ENCODE measurements around the gene PMM2.
A peak's percentile ranks its signal among the peaks of the same experiment; 100 is the strongest.

PMM2 gene

DNA sequence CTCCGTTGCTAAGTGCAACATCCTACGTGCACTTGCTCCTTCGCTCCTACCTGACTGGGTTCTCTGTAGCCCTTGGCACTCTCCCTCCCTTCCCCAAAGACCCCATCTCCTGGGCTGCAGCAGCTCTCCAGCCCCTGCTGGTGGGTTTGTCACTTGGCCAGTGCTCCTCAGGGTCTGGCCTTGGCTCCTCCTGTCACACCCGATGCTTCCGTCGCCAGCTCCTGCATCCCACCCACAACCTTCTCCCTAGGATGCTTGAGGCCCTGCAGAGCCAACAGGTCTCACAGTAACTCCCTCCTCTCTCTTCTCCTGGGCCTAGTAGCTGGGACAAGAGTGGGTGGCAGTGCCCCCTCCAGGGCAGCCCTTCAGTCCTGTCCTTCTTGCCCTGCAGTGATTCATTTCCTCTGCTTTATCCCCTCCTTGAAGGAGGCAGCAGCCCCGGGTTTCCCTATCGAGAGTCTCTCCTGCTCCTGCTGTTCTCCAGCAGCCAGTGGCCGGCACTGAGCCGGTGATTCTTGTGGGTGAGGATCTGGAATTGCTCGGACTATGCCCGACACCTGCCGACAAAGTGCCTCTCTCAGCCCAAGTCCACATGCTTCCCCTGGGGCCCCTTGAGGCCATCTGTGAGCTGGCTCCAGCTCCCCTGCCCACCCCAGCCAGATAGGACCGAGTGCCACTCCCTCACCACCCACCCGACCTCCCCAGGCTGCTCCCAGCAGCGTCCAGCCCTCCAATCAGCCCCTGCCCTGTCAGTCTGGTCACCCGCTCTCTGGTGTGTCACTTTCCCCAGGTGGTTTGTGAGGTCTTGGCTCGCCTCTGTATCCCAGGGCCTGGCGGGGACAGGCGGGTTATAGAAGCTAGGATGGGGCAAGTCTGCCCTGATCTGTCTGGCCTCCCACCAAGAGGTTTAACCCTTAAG lies 88.3 kb downstream of the PMM2 start:
- no peak overlapping the region for H2AFZ ChIP-seq (ENCODE audit: low read depth, low read length)
- no peaks in the 10 kb centered on the region for H3K27me3 ChIP-seq (ENCODE audit: insufficient read depth, low read length, poor library complexity)
- DNase-seq: no peak
- H4K20me1 ChIP-seq (ENCODE audit: insufficient read depth, low read length): peaks cover 30% of the 10 kb centered on the region
- no peak overlapping the region for H3K4me2 ChIP-seq (ENCODE audit: insufficient read depth, low read length)
- no peaks in the 10 kb centered on the region for H3K4me1 ChIP-seq (ENCODE audit: insufficient read depth, low read length)
- no peak overlapping the region for H3K27ac ChIP-seq (ENCODE audit: low read length)
- TF ChIP-seq EZH2 (IDR thresholded peaks at IDR 0.05; ENCODE audit: borderline replicate concordance, low read depth, low read length, severe bottlenecking): no peak
- TF ChIP-seq, protein P1, sequence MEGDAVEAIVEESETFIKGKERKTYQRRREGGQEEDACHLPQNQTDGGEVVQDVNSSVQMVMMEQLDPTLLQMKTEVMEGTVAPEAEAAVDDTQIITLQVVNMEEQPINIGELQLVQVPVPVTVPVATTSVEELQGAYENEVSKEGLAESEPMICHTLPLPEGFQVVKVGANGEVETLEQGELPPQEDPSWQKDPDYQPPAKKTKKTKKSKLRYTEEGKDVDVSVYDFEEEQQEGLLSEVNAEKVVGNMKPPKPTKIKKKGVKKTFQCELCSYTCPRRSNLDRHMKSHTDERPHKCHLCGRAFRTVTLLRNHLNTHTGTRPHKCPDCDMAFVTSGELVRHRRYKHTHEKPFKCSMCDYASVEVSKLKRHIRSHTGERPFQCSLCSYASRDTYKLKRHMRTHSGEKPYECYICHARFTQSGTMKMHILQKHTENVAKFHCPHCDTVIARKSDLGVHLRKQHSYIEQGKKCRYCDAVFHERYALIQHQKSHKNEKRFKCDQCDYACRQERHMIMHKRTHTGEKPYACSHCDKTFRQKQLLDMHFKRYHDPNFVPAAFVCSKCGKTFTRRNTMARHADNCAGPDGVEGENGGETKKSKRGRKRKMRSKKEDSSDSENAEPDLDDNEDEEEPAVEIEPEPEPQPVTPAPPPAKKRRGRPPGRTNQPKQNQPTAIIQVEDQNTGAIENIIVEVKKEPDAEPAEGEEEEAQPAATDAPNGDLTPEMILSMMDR (IDR thresholded peaks at IDR 0.05; ENCODE audit: borderline replicate concordance, extremely low read depth, low read length, poor library complexity, severe bottlenecking): peak; percentile 24
- H3K9me3 ChIP-seq (ENCODE audit: insufficient read depth, low read length, severe bottlenecking): no peaks in the 10 kb centered on the region
- H3K79me2 ChIP-seq (ENCODE audit: insufficient read depth, low read length): no peaks in the 10 kb centered on the region
- peaks cover 26% of the 10 kb centered on the region for H3K36me3 ChIP-seq (ENCODE audit: insufficient read depth, low read length)
- peak; percentile 30 for ATAC-seq (ENCODE audit: insufficient read depth, low read depth)
- no peak overlapping the region for H3K4me3 ChIP-seq (ENCODE audit: low read depth in 1 of 2, low read length in 2 of 2)
- H3K9ac ChIP-seq (ENCODE audit: low read depth, low read length): no peak overlapping the region

DNA sequence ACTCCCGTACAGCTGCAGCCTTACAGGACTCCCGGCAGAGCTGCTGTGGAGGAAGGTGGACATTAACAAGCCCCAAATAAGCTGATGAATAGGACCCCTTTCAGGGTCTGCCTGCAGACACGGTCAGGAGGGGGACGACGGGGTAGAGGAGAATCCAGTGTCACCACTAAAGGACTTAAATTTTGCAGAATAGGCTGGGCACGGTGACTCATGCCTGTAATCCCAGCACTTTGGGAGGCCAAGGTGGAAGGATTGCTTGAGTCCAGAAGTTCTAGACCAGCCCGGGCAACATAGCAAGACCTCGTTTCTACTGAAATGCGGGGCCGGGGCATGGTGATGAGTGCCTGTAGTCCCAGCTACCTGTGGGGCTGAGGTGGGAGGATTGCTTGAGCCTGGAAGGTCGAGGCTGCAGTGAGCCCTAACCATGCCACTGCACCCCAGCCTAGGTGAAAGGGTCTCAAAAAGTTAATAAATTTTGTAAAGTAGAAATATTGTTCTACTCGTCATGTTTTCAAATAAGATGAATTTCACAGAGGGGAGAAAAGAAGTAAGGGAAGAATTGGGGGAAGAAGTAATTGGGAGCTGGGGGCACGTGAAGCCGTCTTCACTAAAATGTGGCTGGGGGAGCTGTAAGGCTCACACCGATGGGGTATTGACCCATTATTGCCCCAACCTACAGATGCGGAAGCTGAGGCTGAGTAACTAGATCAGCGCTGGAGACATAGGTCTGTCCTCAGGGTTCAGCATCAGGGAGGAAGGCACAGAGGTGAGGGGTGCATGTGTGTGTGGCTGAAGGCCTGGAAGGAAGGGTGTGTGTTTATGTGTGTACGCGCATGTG lies 89.2 kb downstream of the PMM2 start:
- Histone ChIP-seq H3K27me3 (ENCODE audit: insufficient read depth, low read length, poor library complexity) (no peaks in the 10 kb centered on the region), H2AFZ (ENCODE audit: low read depth, low read length) (no peak overlapping the region), H3K9ac (ENCODE audit: low read depth, low read length) (no peak overlapping the region), H3K9me3 (ENCODE audit: insufficient read depth, low read length, severe bottlenecking) (no peaks in the 10 kb centered on the region), H3K4me1 (ENCODE audit: insufficient read depth, low read length) (no peaks in the 10 kb centered on the region), H3K4me3 (ENCODE audit: low read depth in 1 of 2, low read length in 2 of 2) (no peak overlapping the region), H4K20me1 (ENCODE audit: insufficient read depth, low read length) (peaks cover 34% of the 10 kb centered on the region), H3K79me2 (ENCODE audit: insufficient read depth, low read length) (no peaks in the 10 kb centered on the region), H3K4me2 (ENCODE audit: insufficient read depth, low read length) (no peak overlapping the region), H3K36me3 (ENCODE audit: insufficient read depth, low read length) (peaks cover 34% of the 10 kb centered on the region), H3K27ac (ENCODE audit: low read length) (no peak overlapping the region)
- TF ChIP-seq, protein P1 (IDR thresholded peaks at IDR 0.05; ENCODE audit: borderline replicate concordance, extremely low read depth, low read length, poor library complexity, severe bottlenecking): no peak
- no peak for TF ChIP-seq EZH2 (IDR thresholded peaks at IDR 0.05; ENCODE audit: borderline replicate concordance, low read depth, low read length, severe bottlenecking)
- no peak for DNase-seq
- ATAC-seq (ENCODE audit: insufficient read depth, low read depth): no peak

DNA sequence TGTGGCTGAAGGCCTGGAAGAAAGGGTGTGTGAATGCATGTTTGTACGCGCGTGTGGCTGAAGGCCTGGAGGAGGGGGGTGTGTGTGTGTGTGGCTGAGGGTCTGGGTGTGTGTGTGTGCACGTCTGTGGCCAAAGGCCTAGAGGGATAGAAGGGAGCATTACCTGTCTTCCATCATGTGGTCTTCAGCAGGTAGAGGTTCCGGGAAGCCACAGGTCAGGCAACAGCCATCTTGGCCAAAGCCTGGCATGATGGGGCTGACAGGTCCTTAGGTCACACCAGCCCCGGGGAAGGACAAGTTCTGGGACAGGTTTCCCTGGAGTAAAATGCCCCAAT lies 89.8 kb downstream of the PMM2 start:
- H3K4me3 ChIP-seq (ENCODE audit: low read depth in 1 of 2, low read length in 2 of 2): no peak overlapping the region
- H3K36me3 ChIP-seq (ENCODE audit: insufficient read depth, low read length): peaks cover 40% of the 10 kb centered on the region
- no peak overlapping the region for H3K27ac ChIP-seq (ENCODE audit: low read length)
- TF ChIP-seq EZH2 (IDR thresholded peaks at IDR 0.05; ENCODE audit: borderline replicate concordance, low read depth, low read length, severe bottlenecking): no peak
- TF ChIP-seq, protein P1 (IDR thresholded peaks at IDR 0.05; ENCODE audit: borderline replicate concordance, extremely low read depth, low read length, poor library complexity, severe bottlenecking): no peak
- H2AFZ ChIP-seq (ENCODE audit: low read depth, low read length): no peak overlapping the region
- H4K20me1 ChIP-seq (ENCODE audit: insufficient read depth, low read length): peaks cover 39% of the 10 kb centered on the region
- DNase-seq: no peak
- no peak overlapping the region for H3K4me2 ChIP-seq (ENCODE audit: insufficient read depth, low read length)
- peaks cover 3% of the 10 kb centered on the region; the same call in 1 of the 2 replicates for H3K79me2 ChIP-seq (ENCODE audit: insufficient read depth, low read length)
- no peak for ATAC-seq (ENCODE audit: insufficient read depth, low read depth)
- no peak overlapping the region for H3K9ac ChIP-seq (ENCODE audit: low read depth, low read length)
- H3K9me3 ChIP-seq (ENCODE audit: insufficient read depth, low read length, severe bottlenecking): no peaks in the 10 kb centered on the region
- H3K4me1 ChIP-seq (ENCODE audit: insufficient read depth, low read length): no peaks in the 10 kb centered on the region
- H3K27me3 ChIP-seq (ENCODE audit: insufficient read depth, low read length, poor library complexity): no peaks in the 10 kb centered on the region
